Stimulated activated CD4-positive, alpha-beta T cell treated with anti-CD3 and anti-CD28 coated beads, TNF-alpha, amount 100 ng/mL, for 4 hours (primary cell): Measurements from ENCODE around the gene TLR9.
A peak's percentile ranks its signal among the peaks of the same experiment; 100 is the strongest.

Experiments used
- DNase-seq, 3 experiments: peaks; one replicate each; pipeline ENCODE4 v3.0.0-alpha.2; 2020; ENCODE audit warnings: low read depth in 3 of 3

TLR9 gene

DNA sequence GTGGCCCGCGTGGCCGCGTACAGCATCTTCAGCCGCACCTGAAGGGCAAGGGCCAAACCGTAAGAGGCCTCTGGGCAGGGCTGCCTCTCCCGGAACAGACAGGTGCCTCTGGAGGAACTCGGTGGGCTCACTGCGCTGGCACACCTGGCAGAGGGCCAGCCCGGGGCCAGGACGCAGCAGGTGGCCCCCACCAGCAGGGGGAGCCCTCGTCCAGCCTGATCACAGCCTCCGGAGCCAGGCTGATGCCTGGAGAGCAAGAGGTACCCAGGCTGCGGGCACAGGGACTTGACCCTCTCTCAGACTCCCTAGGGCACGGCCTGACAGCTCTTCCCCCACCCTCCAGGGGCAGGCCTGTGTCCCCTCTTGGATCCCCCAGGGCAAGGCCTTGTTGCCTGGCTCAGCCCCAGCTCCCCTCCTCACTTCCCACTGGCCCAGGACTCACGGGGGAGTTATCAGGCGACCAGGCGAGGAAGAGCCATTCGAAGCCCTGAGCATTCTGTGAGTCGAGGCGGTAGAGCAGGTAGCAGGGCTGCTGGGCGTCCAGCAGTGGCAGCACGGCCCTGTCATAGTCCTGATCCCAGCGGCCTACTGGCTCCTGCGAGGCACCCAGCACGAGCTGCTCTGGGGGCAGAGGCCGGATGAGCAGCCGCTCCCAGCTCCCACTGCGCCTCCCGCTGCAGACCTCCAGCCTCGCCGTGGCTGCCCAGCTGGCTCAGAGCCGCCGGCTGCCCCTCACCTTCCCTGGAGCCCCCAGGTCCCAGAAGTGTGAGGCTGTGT is 6.2 kb upstream of the TLR9 start:
- peak; percentile 78 to 87 (median 87) for DNase-seq

DNA sequence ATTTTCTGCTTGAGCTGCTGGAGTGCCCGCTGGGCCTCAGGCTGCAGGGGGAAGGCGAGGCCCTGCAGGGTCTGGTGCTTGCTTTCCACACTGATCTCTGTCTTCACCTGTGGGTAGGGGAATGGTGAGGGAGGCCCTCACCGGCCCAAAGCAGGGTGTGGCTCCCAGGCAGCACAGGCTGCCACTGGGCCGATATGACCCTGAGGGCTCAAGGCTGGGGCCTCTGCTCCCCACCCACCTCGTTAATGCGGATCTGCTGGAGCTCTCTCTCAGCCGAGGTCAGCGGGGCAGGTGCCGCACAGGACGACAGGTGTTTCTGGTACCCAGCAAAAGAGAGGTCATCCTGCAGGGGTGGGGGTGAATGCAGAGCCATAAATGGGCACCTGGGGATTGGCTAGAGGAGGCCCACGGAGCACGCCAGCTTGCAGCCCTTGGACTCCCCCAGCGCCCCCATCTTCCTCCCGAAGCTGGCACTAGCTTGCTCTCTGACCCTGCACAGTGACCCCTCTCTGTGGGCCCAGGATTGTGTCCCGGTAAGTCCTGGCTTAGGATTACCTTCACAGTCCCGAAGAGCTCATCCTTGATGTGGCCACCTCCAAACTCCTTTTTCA is 5.5 kb upstream of the TLR9 start:
- no peak for DNase-seq

DNA sequence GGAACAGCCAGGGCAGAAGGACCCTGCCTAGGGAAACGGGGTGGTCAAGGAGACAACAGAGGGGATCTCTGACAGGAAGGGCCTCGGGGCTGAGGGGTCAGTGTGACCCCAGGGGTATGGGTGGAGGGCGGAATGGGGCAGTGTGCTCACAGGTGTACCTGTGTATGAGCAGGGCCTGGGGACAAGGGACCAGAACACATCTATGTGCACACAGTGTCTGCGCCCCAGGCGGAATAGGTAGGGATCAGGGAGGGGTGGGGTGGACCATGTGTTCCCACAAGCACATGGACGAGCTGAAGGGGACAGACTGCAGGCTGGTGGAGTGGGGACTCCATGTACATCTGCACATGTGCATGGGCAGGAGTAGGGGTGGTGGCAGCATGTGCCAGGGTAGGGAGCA is 5.0 kb upstream of the TLR9 start:
- no peak for DNase-seq

DNA sequence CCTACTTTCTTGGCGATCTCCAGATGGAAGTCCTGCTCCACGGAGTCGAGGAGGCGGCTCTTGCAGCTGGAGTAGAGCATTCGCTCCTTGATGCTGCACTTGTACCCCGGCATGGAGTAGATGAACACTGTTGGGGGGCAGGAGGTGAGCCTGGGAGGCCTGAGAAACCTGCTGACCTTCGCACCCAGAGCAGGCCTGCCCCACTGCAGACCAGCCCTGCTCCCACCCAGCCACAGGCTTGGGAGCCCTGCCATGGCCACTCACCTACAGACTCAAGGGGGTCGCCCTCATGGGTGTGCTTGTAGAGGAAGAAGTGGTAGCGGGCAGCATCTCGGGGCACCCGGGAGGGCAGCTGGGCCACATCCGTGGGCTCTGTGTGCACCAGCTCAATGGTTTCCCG is 4.2 kb upstream of the TLR9 start:
- no peak for DNase-seq

DNA sequence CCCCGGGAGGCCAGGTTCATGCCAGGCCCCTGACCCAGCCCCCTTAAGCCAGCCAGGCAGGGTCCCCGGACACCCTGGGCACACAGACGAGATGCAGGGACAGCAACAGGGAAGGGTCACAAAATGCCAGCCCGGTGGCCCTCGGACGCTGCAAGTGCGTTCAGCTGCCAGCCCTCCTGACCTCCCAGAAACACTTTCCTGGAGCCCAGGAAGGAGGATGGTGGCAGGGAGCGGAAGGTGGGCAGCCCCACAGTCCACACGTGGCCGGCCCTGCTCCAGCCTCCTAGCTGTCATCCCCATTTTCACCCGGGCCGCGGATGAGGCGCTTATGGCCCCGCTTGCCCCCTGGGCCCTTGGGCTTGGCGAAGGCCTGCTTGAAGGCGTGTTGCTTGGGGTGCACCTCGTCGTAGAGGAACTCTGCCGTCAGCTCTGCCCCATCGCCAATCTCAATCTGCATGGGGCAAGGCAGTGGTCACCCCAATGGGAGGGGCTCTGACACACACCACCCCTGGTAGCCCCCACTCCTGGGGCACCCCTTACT is 3.4 kb upstream of the TLR9 start:
- DNase-seq: no peak

DNA sequence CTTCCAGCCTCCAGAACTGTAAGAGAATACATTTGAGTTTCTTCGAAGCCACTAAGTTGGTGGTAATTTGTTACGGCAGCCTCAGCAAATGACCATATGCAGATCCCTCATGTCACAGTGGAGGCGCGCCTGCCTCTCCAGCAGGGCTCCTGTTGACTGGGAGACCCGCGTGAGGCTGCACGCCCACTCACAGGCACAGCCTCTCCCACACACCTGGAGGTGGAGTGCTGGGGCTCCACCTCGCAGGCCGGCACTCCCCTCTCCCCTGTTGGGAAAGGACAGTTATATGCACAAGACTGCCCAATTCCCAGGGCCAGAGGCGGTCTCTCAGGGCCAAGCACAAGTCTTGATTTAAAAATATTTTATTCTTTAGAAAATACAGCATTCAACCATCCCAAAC is 2.8 kb upstream of the TLR9 start:
- DNase-seq: no peak

DNA sequence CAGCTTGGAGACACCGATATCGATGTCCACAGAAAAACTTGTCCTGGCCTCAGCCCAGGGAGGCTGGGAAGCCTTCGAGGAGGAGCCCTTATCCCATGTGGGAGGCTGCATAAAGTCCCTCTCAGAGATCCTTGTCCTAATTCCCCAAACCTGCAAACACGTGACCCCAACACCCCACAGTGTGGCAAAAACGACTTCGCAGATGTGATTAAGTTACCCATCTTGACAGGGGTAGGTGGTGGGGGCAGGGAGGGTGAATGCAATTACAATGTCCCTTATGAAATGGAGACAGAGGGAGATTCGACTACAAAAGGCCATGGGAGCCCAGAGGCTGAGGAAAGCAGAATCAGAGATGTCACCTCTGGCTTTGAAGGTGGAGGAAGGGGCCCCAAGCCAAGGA is 2.3 kb upstream of the TLR9 start:
- DNase-seq: no peak

DNA sequence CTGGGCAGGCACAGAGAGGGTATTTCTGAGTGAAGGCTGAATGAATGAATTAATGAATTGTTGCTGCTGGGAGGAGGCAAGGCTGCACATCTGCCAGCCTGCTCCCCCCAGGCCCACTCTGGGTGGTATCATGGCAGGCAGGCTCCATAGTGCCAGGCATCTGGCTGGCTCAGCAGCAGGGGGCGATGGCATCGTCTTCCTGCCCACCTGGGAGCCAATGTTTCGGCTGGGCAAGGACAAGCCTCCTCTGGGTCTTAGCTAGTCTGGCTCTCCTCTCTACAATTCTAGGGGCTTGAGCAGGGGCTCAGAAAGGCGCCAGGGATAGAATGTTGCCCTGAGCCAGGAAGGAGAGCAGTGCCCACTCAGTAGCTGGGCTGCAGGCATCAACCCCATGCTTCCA is 1.7 kb upstream of the TLR9 start:
- no peak for DNase-seq

DNA sequence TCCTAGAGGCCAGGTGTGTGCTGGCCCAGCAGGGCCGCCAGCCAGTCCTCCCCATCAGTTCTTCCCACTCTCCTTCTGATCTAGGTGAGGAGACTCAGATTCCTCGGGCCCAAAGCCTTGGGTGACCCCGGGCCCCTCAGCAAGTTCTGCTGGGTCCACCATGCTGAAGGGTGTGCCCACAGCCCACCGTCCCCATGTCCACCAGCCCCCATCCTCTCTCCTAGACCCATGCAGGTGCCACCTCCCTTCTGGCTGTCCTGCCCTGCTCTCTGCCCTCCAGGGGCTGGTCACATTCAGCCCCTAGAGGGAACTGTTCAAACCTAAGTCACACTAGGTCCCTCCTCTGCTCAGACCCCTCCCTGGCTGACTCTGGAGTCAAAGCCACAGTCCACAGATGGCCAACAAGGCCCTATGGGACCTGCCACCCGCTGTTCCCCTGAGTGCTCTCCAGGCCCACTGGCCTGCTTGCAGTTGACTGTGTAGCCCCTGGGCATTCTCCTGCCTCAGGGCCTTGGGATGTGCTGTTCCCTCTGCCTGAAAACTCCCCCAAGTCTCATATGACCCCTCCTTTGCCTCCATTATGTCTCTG is 878 bp upstream of the TLR9 start:
- no peak for DNase-seq

DNA sequence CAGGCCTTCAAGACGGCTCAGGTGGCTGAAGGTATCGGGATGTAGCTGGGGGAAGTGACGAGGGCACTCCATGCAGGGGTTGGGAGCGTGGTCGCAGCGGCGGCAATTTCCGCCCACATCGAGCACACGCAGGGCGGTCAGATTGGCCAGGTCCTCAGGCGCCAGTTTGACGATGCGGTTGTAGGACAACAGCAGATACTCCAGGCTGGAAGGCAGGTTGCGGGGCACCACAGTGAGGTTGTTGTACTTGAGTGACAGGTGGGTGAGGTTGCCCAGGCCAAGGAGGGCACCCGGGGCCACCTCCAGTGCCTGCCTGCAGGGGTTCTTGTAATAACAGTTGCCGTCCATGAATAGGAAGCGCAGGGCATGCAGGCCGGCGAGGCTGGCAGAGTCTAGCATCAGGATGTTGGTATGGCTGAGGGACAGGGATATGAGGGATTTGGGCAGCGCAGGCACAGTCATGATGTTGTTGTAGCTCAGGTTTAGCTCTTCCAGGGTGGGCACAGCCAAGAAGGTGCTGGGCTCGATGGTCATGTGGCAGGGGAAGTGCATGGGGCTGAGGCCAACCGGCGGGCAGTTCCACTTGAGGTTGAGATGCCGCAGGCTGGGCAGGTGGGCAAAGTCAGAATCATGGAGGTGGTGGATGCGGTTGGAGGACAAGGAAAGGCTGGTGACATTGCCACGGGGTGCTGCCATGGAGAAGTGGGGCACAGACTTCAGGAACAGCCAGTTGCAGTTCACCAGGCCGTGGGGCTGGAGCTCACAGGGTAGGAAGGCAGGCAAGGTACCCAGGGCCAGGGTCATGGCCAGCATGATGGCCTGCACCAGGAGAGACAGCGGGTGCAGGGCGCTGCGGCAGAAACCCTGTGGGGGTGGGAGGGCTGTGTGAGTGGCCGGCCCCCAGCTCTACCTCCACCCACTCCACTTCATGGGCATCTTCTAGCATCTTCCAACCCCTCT is 1.7 kb downstream of the TLR9 start:
- DNase-seq: no peak

DNA sequence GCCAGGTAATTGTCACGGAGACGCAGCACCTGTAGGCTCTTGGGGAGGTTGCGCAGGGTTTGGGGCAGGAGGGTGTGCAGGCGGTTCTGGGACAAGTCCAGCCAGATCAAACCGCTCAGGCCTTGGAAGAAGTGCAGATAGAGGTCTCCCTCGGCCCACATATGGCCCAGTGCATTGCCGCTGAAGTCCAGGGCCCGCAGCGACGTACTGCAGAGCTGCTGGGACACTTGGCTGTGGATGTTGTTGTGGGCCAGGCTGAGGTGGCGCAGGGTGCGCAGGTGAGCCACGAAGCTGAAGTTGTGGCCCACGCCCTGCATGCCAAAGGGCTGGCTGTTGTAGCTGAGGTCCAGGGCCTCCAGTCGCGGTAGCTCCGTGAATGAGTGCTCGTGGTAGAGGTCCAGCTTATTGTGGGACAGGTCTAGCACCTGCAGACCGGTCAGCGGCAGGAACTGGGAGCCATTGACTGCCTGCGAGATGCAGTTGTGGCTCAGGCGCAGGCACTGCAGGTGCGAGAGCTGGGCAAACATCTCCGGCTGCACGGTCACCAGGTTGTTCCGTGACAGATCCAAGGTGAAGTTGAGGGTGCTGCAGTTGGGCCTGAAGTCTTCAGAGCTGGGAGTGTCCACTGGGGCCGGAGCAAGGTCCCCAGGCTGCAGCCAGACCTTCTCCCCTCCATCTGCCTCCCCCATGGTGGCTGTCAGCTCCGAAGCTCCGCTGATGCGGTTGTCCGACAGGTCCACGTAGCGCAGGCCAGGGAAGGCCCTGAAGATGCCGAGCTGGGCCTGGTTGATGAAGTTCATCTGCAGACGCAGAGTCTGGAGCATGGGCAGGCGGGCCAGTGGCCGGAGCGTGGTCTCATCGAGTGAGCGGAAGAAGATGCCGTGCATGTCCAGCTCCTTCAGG is 2.9 kb downstream of the TLR9 start:
- no peak for DNase-seq

DNA sequence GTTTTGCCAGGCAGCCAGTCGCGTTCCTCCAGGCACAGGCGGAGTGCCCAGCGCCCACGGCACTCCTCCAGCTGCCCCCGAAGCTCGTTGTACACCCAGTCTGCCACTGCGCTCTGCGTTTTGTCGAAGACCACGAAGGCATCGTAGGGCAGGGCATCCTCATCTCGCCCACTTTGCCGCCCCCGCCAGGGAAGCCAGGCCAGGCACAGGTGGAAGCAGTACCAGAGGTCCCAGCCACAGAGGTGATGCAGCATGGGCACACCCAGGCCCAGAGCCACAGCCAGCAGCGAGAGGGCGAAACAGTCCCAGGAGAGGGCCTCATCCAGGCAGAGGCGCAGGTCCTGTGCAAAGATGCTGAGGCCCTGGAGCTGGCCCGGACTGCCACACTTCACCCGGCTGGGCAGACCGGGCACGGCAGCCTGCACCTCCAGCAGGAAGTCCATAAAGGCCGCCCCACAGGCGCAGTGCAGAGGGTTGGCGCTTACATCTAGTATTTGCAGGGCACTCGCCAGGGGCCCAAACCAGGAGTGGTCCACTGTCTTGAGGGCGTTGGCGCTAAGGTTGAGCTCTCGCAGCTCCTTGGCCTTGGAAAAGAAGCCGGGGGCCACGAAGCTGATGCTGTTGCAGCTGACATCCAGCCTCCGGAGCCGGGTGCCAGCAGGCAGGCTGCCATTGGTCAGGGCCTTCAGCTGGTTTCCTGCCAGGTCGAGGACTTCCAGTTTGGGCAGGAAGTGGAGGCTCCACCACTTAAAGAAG is 3.7 kb downstream of the TLR9 start:
- no peak for DNase-seq

DNA sequence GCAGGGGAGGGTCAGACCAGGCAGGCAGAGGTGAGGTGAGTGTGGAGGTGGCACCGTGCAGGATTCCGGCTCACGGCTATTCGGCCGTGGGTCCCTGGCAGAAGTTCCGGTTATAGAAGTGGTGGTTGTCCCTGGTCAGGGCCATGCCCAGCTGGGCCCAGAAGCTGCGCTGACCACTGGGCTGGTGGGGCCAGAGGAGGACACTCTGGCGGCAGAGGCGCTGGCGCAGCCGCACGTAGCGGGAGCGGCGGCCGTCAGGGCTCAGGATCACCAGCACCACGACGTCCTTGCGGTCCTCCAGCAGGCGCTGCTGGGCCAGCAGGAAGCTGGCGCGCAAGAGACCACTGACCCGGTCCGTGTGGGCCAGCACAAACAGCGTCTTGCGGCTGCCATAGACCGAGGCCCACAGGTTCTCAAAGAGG is 4.3 kb downstream of the TLR9 start:
- no peak for DNase-seq

DNA sequence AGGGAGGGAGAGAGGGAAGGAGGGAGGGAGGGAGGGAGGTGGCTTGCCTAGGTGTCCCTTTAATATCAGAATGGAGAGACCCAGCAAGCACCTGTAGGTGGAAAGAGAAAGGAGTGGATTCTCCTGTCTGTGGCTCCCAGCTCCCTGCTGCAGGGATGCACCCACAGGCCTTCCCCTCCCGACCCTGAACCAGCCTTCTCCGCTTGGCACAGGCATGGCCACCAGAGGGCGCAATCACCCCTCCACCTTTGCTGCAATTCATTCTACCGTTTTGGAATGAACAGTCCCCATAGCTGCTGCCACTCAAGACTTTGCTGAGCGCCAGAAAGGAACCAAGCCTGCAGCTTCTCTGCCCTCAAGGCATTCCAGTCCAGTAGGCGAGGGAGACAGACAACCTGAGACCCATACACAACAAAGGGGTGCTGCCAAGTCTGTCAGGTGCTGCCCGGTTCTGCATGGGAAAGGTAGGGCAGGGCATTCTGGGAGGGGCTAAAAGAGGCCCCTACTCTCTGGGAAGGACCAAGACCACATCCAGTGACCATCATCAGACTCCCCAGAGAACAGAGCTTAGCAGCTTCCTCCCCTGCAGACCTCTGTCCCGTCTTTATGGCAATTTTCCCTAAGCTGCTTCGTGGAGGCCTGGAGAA is 4.9 kb downstream of the TLR9 start:
- peak; percentile 69 to 91 (median 77) for DNase-seq

DNA sequence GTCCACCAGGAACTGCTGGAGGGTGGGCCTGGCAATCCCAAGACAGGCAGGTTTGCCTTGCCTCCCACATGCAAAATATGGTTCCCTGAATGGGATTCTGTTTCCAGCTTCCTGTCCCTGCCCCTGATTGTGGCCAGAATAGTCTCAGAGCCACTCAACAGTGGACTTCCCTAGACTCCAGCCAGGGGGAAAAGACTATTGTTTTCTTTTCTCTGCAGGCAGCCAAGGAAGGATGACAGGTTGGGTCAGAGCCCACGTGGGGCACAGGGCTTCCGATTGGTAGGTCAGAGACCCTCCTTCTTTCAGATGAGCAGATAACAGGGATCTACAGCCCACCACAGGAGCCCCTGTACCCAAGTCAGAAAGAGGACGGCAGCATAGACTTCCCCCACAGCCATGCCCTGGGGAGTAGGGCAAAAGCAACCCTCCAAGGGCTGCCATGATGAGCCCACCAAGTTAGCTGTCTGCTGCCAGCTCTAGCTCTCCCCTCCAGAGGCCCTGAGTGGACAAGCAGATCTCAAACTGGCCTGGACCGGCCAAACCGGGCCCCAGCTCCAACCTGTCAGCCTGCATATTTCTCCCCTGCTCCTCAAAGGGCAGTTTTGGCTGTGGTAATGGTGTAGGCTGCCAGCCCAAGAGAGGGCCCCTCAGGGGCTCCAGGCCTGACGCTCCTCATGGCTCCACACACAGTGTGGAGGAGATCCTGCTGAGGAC is 6.4 kb downstream of the TLR9 start:
- no peak for DNase-seq

DNA sequence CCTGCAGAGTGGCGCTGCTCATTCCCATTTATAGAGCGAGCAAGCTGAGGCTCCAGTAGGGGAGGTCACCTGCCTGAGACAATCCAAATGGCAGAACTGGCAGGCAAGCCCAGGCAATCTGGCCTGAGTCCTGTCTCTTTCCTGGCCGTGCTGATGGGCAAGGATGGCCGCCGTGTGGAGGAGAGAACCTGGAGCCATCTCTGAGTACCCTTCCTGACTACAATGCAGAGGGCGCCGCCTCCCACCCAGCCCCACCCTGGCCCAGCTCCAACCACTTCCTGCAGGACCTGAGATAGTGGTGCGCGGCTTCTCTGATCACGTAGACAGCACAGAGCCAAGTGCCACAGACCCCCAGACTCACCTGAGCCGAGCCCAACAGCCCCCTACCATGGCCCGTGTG is 7.0 kb downstream of the TLR9 start:
- no peak for DNase-seq

DNA sequence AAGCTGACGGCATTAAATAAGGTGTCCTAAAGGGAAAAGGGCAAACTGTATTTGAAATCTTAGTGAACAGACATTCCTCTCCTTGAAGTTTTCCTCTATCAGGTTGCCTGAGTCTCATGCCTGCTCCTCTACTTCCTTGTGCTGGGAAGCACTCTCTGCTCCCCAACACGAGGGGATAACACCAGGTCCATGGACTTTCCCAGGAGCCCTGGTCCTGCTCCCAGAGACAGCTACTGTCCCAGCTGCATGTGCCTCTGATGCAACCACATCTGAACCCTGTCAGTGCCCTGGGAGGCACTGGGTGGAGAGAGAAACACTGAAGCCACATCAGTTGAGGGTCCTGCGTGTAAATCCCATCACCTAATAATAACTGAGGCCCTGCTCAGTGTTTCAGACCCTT is 7.4 kb downstream of the TLR9 start:
- DNase-seq: no peak

DNA sequence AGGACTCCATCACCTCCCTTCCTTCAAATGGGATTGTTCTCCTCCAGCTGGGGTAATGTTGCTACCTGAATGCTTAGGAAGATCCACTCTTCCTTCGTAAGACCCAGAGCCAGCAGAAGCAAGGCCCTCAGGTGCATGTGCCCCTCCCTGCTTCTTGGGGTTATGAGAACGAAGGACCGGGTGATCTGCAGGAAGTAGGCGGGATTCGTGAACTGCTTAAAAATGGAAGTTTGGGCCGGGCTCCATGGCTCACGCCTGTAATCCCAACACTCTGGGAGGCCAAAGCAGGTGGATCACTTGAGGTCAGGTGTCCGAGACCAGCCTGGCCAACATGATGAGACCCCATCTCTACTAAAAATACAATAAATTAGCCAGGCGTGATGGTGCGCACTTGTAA is 8.0 kb downstream of the TLR9 start:
- DNase-seq: no peak
